Ishikawa (cell line): ENCODE data around the gene NECAB2.

Experiments used
- CEBPB ChIP-seq: IDR thresholded peaks from 2 replicates; pipeline ENCODE4 v1.6.1; 2012
- CREB1 ChIP-seq: IDR thresholded peaks from 2 replicates; pipeline ENCODE4 v1.6.1; 2012; ENCODE audit warnings: low read depth
- EGR1 ChIP-seq: IDR thresholded peaks from 2 replicates; pipeline ENCODE4 v1.6.1; 2012
- EP300 ChIP-seq: IDR thresholded peaks from 2 replicates; pipeline ENCODE4 v1.6.1; 2012; ENCODE audit warnings: borderline replicate concordance
- FOXM1 ChIP-seq: IDR thresholded peaks from 2 replicates; pipeline ENCODE4 v1.6.1; 2012; ENCODE audit warnings: low read depth, borderline replicate concordance
- MAX ChIP-seq: IDR thresholded peaks from 2 replicates; pipeline ENCODE4 v1.6.1; 2012
- NFIC ChIP-seq: IDR thresholded peaks from 2 replicates; pipeline ENCODE4 v1.6.1; 2012
- RAD21 ChIP-seq: IDR thresholded peaks from 2 replicates; pipeline ENCODE4 v1.6.1; 2012; ENCODE audit warnings: low read depth
- REST ChIP-seq: IDR thresholded peaks from 2 replicates; pipeline ENCODE4 v1.6.1; 2012; ENCODE audit warnings: low read depth, mild to moderate bottlenecking
- TAF1 ChIP-seq: IDR thresholded peaks from 2 replicates; pipeline ENCODE4 v1.6.1; 2012; ENCODE audit warnings: low read depth, mild to moderate bottlenecking
- TCF12 ChIP-seq: IDR thresholded peaks from 2 replicates; pipeline ENCODE4 v1.6.1; 2012; ENCODE audit warnings: low read depth
- USF1 ChIP-seq: IDR thresholded peaks from 2 replicates; pipeline ENCODE4 v1.6.1; 2012
- YY1 ChIP-seq: IDR thresholded peaks from 2 replicates; pipeline ENCODE4 v1.6.1; 2012; ENCODE audit warnings: low read depth
- ZBTB7A ChIP-seq: IDR thresholded peaks from 2 replicates; pipeline ENCODE4 v1.6.1; 2012; ENCODE audit warnings: low read depth

- no peak for TF ChIP-seq REST
- no peak for TF ChIP-seq TAF1
- TF ChIP-seq EP300: no peak
- TF ChIP-seq RAD21: no peak
- TF ChIP-seq CREB1: no peak
- no peak for TF ChIP-seq EGR1
- no peak for TF ChIP-seq NFIC
- no peak for TF ChIP-seq USF1
- TF ChIP-seq CEBPB: no peak
- TF ChIP-seq TCF12: no peak
- no peak for TF ChIP-seq YY1
- TF ChIP-seq MAX: no peak
- no peak for TF ChIP-seq FOXM1
- TF ChIP-seq ZBTB7A: no peak
Observed at GRCh38 chr16:83990492-83990891, 22.4 kb downstream of the NECAB2 start.
